K562 (cell line): ENCODE data around the gene GABARAP. TPM values are rescaled to one million over a fixed set of nuclear protein-coding genes. Genes with fewer than 3 reads are reported as not detected.

Experiments
- CREM ChIP-seq: IDR thresholded peaks from 2 replicates; pipeline ENCODE4 v1.6.1; 2014; ENCODE audit warnings: antibody characterized with exemption, low read depth
- ELF4 ChIP-seq: fragments of 450-650 bp; formaldehyde crosslinking; IDR thresholded peaks from 2 replicates; pipeline ENCODE4 v1.4.0; 2022; ENCODE audit warnings: missing genetic modification characterization
- EP400 ChIP-seq: fragments of 450-650 bp; IDR thresholded peaks from 2 replicates; pipeline ENCODE4 v1.6.1; 2017; ENCODE audit warnings: antibody characterized with exemption, mild to moderate bottlenecking, moderate library complexity
- FOXK1 ChIP-seq: sonication (generic); formaldehyde crosslinking; IDR thresholded peaks from 2 replicates; pipeline ENCODE4 v1.8.0; 2022; ENCODE audit warnings: missing genetic modification reagents, mild to moderate bottlenecking, borderline replicate concordance
- MTA1 ChIP-seq: fragments of 450-650 bp; IDR thresholded peaks from 2 replicates; pipeline ENCODE4 v1.6.1; 2017; ENCODE audit warnings: borderline replicate concordance
- POLR2G ChIP-seq: fragments of 200-400 bp; formaldehyde crosslinking; IDR thresholded peaks from 2 replicates; pipeline ENCODE4 v1.6.1; 2017; ENCODE audit warnings: low read depth, mild to moderate bottlenecking, antibody characterized with exemption, low read length, moderate library complexity
- RAD21 ChIP-seq, 2 experiments: fragments of 250-450 bp in 1 of 2; fragments of 450-650 bp in 1 of 2; sonication (Bioruptor Pico) in 1 of 2; formaldehyde crosslinking in 1 of 2; IDR thresholded peaks in 1 of 2; conservative IDR thresholded peaks in 1 of 2; 2 replicates each; pipeline versions ENCODE4 v1.4.0 to v1.8.0; 2020 to 2022; ENCODE audit warnings: mild to moderate bottlenecking in 2 of 2, moderate library complexity in 1 of 2
- SMARCA4 ChIP-seq: fragments of 450-650 bp; IDR thresholded peaks from 2 replicates; pipeline ENCODE4 v1.6.1; 2016
- SMARCE1 ChIP-seq: fragments of 450-650 bp; IDR thresholded peaks from 2 replicates; pipeline ENCODE4 v1.7.1; 2016; ENCODE audit warnings: mild to moderate bottlenecking
- ZNF347 ChIP-seq: fragments of 450-650 bp; formaldehyde crosslinking; IDR thresholded peaks from 2 replicates; pipeline ENCODE4 v1.4.0; 2020; ENCODE audit warnings: low read depth, mild to moderate bottlenecking, moderate library complexity
- ZNF766 ChIP-seq: fragments of 200-800 bp; sonication (Bioruptor generic); conservative IDR thresholded peaks from 2 replicates; pipeline ENCODE4 v1.6.1; 2016; ENCODE audit warnings: missing genetic modification characterization, missing compliant biosample characterization
- polyA plus RNA-seq, 8 experiments: library from polyadenylated mRNA; depleted of rRNA in 4 of 8; stranded (reverse) in 5 of 8; unstranded in 3 of 8; fragments of >200 nt; fragmentation: Nextera tagmentation in 2 of 8; fragmentation: Illumina TruSeq in 1 of 8; extraction: Ambion mirVana in 2 of 8; extraction: Trizol in 1 of 8; gene quantifications; 2 replicates each; pipeline versions ENCODE4 v1.2.1 to v1.2.3, GENCODE V29; 2011 to 2014; ENCODE audit warnings: inconsistent platforms in 1 of 8, missing spikeins in 1 of 8
- total RNA-seq, 7 experiments: library from RNA; depleted of rRNA in 6 of 7; stranded (reverse); fragments of >200 nt in 6 of 7; fragmentation: Illumina TruSeq in 2 of 7; extraction: Trizol in 2 of 7; gene quantifications; 2 replicates each; pipeline versions ENCODE4 v1.2.1 to v1.2.3, GENCODE V29; 2011 to 2021; ENCODE audit warnings: low replicate concordance in 1 of 7
- TF ChIP-seq, protein P1 (sequence below): sonication (generic); formaldehyde crosslinking; IDR thresholded peaks from 2 replicates; pipeline ENCODE4 v1.8.1; 2023; ENCODE audit warnings: mild to moderate bottlenecking, missing genetic modification reagents
- TF ChIP-seq, protein P2 (sequence below): fragments of 200-800 bp; sonication (Bioruptor generic); IDR thresholded peaks from 2 replicates; pipeline ENCODE4 v1.6.1; 2017; ENCODE audit warnings: missing genetic modification characterization, missing compliant biosample characterization
- TF ChIP-seq, protein P3 (sequence below): sonication (generic); formaldehyde crosslinking; IDR thresholded peaks from 2 replicates; pipeline ENCODE4 v1.8.0; 2022; ENCODE audit warnings: mild to moderate bottlenecking, low read depth, missing genetic modification reagents

Gene GABARAP
- total and polyA plus RNA-seq, 9 of the 15 experiments (the other 6 are each of a cell fraction or from before 2014, with no cell fraction given): 47.5 to 373 (median 152) TPM

DNA sequence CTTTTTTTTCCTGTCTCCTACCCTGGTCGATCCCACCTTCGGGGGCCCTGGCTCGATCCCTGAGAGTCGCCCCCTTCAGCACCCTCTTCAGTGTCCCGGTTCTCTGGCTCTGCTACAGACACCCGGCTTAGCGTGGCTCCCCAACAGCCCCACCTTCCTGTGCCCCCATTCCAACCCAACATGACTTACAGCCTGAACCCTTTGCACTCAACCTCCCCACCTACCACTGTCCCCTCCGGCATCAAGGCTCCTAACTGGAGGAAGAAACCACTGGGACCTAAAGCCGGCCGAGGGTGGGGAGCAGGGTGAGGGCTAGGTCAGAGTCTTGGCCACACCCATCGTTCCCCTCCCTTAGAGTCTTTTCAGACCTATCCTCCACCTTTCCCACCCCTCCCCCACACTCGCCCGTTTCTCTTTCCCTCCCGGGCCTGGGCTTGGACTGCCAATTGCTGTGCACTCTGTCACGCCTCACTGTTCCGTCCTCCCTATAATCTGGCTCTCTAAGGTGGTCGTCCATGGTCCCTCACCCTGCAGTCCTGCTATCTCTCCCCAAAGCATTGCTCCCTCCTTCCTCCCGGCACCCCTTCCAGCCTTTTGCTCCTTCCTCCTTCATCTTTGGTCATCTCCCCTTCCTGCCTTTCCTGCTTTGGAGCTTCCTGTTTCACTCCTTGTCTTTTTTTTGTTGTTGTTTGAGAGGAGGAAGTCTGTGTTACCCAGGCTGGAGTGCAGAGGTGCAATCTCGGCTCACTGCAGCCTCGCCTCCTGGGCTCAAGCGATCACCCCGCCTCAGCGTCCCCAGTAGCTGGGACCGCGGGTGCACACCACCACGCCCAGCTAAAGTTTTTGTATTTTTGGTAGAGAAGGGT lies 20.9 kb upstream of the GABARAP start (continued):
- TF ChIP-seq, protein P1, sequence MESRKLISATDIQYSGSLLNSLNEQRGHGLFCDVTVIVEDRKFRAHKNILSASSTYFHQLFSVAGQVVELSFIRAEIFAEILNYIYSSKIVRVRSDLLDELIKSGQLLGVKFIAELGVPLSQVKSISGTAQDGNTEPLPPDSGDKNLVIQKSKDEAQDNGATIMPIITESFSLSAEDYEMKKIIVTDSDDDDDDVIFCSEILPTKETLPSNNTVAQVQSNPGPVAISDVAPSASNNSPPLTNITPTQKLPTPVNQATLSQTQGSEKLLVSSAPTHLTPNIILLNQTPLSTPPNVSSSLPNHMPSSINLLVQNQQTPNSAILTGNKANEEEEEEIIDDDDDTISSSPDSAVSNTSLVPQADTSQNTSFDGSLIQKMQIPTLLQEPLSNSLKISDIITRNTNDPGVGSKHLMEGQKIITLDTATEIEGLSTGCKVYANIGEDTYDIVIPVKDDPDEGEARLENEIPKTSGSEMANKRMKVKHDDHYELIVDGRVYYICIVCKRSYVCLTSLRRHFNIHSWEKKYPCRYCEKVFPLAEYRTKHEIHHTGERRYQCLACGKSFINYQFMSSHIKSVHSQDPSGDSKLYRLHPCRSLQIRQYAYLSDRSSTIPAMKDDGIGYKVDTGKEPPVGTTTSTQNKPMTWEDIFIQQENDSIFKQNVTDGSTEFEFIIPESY (CRISPR knock-in tag): no peak
- TF ChIP-seq RAD21 (CRISPR knock-in tag; conservative IDR thresholded peaks at IDR 0.05 in 1 of 2, IDR thresholded peaks at IDR 0.05 in 1 of 2) (no peak), FOXK1 (CRISPR knock-in tag) (no peak), MTA1 (peak; percentile 47; the same call in 1 of the 2 replicates), SMARCA4 (peak; percentile 60; the same call in 1 of the 2 replicates), CREM (0 out of 2 replicates have a peak, but pooled peaks have one; percentile 16), ELF4 (CRISPR knock-in tag) (peak; percentile 83), ZNF766 (CRISPR knock-in tag) (no peak), ZNF347 (CRISPR knock-in tag) (no peak), SMARCE1 (peak; percentile 64; the same call in 1 of the 2 replicates), EP400 (0 out of 2 replicates have a peak, but pooled peaks have one; percentile 25), POLR2G (peak; percentile 23; the same call in 1 of the 2 replicates)
- TF ChIP-seq, protein P2, sequence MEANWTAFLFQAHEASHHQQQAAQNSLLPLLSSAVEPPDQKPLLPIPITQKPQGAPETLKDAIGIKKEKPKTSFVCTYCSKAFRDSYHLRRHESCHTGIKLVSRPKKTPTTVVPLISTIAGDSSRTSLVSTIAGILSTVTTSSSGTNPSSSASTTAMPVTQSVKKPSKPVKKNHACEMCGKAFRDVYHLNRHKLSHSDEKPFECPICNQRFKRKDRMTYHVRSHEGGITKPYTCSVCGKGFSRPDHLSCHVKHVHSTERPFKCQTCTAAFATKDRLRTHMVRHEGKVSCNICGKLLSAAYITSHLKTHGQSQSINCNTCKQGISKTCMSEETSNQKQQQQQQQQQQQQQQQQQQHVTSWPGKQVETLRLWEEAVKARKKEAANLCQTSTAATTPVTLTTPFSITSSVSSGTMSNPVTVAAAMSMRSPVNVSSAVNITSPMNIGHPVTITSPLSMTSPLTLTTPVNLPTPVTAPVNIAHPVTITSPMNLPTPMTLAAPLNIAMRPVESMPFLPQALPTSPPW (CRISPR knock-in tag): peak; percentile 42; the same call in 1 of the 2 replicates
- TF ChIP-seq, protein P3, sequence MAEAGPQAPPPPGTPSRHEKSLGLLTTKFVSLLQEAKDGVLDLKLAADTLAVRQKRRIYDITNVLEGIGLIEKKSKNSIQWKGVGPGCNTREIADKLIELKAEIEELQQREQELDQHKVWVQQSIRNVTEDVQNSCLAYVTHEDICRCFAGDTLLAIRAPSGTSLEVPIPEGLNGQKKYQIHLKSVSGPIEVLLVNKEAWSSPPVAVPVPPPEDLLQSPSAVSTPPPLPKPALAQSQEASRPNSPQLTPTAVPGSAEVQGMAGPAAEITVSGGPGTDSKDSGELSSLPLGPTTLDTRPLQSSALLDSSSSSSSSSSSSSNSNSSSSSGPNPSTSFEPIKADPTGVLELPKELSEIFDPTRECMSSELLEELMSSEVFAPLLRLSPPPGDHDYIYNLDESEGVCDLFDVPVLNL (CRISPR knock-in tag): no peak
- TF ChIP-seq, all 486 proteins: peak for 63
